Heart left ventricle (tissue), 13 donors: Measurements from ENCODE around the gene NKAPL.

ENCODE experiments used
- POLR2A ChIP-seq, 2 donors: fragments of 450-650 bp; IDR thresholded peaks; one replicate each; pipeline ENCODE4 v1.6.1; 2017; ENCODE audit warnings: antibody characterized with exemption in 2 of 2, mild to moderate bottlenecking in 2 of 2, moderate library complexity in 2 of 2
- TF ChIP-seq, protein P1 (sequence below), 12 donors: fragments of 200-600 bp; sonication (generic) in 4 of 12; IDR thresholded peaks; one replicate each; pipeline versions ENCODE4 v1.5.0 to v1.8.0; 2018 to 2022; ENCODE audit warnings: antibody characterized with exemption in 12 of 12, mild to moderate bottlenecking in 5 of 12
- donor health status: ischemic (EF 13 %, LVEDD 7.1; RV severe dilation, severe dysfunction).
- donor health status: DM: no; HTN: yes; CAD: no.
- donor health status: DM: no; HTN: no; CAD: no.
- donor health status: ischemic (EF 25% LVEDD 6.9; RV normal size, moderate dysfunction).
- donor health status: ischemic (EF 25% LVEDD 5.7; RV mildly dilated, moderate dysfunction).
- donor health status: ischemic (EF 35%, LVEDD 5.7; RV mildly dilated, moderate dysfunction).
- donor health status: nonischemic (EF 11% LVEDD 7.7; RV severe dilation, severe dysfunction).
- donor health status: DM: yes; HTN: yes; CAD: no.
- donor health status: PGD.
- donor health status: ischemic (EF 29% LVEDD 5.4; RV normal size, mild dysfunction).
- donor health status: nonischemic (EF 23%, LVEDD 6.1; RV moderate dilation, normal function).

DNA sequence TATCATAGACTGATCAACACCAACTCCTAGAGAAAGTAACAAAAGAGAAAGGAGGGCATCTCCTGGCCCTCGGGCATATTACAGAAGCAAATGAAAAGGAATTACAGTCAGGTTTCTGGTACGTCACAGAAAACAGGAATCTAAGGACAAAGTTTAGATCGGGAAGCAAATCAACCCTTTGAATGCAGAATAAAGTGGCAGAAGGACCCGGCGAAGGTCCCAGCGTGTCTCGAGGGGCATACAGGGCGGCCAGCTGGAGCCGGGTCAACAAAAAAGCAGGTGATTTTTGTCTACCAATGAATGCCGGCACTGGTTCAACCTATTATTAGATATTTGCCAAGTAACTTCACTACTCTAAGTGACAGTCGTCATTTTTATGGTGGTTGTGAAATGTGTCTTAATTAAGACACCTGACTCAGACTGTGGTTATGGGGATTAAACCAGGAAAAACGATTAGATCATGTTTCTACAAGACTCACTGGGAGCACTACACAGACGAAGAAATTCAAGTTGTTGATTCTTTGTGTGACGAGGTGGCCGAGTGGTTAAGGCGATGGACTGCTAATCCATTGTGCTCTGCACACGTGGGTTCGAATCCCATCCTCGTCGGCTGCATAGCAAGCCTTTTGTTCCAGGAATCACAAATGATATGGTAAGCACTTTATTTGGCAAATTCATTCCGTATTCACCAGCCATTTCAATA lies 46.4 kb upstream of the NKAPL start:
- TF ChIP-seq, protein P1, sequence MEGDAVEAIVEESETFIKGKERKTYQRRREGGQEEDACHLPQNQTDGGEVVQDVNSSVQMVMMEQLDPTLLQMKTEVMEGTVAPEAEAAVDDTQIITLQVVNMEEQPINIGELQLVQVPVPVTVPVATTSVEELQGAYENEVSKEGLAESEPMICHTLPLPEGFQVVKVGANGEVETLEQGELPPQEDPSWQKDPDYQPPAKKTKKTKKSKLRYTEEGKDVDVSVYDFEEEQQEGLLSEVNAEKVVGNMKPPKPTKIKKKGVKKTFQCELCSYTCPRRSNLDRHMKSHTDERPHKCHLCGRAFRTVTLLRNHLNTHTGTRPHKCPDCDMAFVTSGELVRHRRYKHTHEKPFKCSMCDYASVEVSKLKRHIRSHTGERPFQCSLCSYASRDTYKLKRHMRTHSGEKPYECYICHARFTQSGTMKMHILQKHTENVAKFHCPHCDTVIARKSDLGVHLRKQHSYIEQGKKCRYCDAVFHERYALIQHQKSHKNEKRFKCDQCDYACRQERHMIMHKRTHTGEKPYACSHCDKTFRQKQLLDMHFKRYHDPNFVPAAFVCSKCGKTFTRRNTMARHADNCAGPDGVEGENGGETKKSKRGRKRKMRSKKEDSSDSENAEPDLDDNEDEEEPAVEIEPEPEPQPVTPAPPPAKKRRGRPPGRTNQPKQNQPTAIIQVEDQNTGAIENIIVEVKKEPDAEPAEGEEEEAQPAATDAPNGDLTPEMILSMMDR (IDR thresholded peaks at IDR 0.05) = no peak
- no peak for TF ChIP-seq POLR2A (IDR thresholded peaks at IDR 0.05)
